GM20431 (cell line): ENCODE measurements around the gene PROP1.
"Not testable (repeated sequence)": the region's sequence is repeated elsewhere in the genome, so short reads cannot be mapped to it uniquely, and the experiment has no call there.

Experiments used
- in situ Hi-C: fragments of 300-500 bp; cut with MseI, MboI; formaldehyde crosslinking; loops from one replicate; pipeline ENCODE4 v1.15.0; 2020; ENCODE audit warnings: low sequenced_read_pairs; ENCODE audit not compliant: unreplicated experiment

Gene PROP1

DNA sequence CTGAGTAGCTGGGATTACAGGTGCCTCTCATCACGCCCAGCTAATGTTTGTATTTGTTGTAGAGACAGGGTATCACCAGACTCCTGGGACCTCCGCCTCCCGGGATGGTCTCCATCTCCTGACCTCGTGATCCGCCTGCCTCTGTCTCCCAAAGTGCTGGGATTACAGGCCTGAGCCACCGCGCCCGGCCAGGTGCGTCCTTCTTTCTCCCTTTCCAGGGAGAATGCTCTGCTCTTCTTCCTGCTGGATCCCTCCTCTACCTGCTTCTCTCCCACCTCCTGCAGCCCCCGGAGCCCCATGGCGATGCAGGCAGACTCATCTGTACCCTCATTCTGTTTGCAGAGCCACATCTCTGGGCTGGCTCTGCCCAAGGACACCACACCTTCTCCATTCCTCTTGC is 42.9 kb downstream of the PROP1 start:
- in situ Hi-C loops = loop anchor here (25.0 kb wide), 2 partner anchors 109 to 209 kb away; partner anchors contain the start of gene NHP2

DNA sequence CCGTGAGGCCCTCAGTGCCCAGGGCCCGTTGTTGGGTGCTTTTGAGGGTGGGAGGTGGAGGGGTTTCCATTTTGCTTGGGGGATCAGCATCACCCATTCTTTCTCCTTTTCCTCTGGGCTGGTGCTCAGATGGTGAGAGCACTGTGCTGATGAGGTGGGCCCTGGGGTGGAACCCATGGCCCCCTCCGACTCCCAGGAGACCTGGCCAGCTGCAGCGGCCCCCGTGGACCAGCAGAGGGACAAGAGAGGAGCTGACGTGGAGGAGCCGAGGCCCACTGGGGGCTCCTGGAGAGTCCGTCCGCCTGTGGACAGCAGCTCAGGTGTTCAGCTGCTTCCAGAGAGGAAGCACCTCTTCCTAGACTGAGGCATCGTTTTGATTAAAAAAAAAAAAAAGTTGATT is 46.4 kb downstream of the PROP1 start:
- in situ Hi-C loops = loop anchor here (25.0 kb wide), 2 partner anchors 113 to 213 kb away; partner anchors contain the start of gene NHP2

DNA sequence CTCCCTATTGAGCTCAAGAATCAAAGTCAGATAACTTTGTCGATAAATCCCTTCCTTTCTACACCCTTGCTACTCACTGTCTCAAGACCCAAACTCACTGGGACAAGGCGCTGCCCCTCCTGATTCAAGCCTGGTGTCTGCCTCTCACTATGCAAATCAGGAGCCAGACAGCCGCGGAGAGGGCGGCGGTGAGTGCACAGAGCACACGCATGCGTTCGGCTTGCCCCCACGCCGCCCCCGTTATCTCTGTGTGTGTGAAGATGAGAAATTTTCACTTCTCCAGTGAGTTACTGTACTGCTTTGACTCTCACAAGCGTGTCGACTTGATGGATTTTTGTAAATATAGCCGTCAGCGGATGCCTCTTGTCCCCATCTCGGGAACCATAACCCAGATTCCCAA is 47.0 kb downstream of the PROP1 start:
- in situ Hi-C loops = not testable (repeated sequence)

DNA sequence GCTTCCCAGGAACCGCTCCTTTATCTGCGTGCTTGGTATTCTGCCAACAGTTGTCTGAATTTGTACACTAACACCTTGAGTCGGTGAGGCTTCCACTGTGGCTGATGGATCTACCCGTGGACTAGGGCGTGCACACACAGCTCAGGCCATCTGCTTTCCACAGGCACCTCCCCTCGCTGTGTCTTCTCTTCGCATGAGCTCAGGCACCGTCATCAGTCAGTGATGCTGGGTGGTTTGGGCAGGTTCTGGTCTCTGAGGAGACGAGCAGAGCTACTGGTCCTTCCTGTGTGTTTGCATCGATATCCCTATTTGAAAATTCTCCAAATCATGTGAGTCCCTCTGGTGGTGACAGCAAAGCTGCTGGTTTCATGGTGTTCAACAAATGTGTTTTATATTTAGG is 48.1 kb downstream of the PROP1 start:
- in situ Hi-C loops = not testable (repeated sequence)

DNA sequence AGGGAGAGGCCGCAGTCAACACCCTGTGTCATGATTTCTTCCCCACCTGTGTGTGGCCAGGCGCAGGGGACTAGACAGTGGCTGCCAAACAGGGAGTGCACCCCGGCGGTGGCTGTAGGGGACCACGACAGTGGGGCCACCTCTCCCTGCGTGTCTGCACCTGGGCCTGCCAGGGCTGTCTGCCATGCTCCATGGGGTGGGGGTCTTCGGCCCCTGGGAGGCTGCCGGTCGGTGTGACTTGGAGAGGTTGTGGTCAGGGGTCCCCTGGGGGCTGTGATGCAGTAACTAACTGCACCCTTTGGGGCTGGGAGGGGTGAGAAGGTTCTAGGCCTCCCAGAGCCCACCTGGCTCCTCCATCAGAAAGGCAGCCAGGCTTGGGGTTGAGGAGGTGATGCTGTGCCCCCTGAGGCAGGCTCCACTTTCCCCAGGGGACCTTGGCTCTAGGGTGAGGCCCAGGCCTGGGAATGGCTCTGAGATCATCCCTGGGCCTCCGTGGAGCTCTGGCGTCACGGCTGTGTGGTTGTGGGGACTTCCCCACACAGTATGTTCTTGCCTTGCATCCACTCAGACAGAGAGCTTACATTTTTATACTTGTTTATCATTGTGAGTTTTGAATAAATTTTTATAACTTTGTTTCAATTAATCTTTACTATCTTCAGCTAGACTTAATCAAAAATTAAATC is 50.3 kb downstream of the PROP1 start:
- in situ Hi-C loops = not testable (repeated sequence)

DNA sequence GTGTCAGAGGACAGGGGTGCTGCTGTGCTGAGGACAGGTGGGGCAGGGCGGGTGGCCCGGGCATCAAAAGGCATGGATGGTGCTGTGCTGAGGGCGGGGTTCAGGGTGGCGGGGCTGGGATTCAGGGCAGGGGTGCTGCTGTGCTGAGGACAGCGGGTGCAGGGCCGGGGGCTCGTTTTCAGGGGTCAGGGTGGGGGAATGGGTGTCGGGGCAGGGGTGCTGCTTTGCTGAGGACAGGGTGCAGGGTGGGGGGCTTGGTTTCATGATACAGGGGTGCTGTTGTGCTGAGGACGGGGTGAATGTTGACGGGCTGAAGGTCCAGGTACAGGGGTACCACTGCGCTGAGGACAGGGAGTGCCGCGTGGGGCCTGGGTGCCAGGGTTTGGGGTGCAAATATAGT is 50.9 kb downstream of the PROP1 start:
- in situ Hi-C loops = not testable (repeated sequence)

DNA sequence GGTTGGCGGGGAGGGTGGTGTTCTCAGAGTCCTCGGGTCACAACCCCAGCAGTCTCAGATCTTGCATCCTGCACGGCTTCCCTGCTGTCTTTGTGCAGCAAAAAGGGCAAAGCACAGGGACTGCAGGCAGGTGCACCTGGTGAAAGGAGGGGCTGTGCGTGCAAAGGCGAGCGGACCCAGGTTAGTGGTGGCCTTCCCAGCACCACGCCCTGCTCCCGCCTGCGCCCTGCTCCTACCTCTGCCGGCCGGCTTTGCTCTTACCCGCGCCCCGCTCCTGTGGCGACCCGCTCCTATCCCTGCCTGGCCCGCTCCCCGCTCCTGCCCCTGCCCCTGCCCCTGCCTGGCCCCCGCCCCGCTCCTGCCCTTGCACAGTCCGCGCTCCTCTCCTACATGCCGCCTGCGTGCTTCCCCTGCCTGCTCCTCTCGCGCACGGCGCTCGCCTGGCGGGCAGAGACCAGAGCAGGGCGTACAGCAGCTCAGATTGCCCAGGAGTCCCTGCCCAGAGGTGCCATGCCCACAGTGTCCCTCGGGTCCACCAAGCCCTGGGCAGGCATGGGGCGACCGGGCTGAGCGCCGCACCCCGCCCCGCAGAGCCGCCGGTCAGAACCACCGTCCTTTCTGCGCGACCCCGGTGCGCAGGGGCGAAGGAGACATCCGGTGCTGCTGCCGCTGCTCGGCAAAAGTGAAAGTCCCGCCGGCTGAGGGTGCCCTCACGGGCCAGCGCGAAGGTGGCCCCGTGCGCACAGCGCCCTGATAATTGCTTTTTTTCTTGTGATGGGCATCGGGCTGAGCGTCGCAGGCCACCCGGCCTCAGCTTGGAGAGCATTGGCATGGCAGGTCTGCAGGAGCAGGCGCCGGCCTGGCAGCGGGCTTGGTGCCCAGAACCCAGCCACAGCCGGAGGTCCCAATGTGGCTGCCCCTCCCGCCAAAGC is 52.0 kb downstream of the PROP1 start:
- in situ Hi-C loops = not testable (repeated sequence)

DNA sequence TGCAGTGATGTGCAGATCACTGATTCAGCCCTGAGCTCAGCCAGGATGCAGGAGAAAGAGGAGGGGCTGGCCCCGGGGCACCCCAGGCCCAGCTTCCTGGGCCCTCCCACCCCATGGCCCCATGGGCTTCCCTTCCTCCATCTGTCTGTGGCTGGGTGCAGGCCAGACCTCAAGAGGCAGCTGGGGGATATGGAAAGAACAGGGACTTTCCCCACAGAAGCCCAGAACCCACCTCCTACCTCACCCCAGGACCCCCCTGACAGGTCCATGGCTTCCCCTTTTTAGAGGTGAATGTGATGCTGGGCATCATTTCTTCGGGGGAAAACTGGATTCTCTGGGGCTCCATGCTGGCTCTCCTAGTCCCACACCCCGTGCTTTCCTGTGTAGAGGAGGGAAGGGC is 53.1 kb downstream of the PROP1 start:
- in situ Hi-C loops = not testable (repeated sequence)
